ENCODE results near the gene ZNF691. TPM values are rescaled to one million over a fixed set of nuclear protein-coding genes. Genes with fewer than 3 reads are reported as not detected.
"Not testable (repeated sequence)": the region's sequence is repeated elsewhere in the genome, so short reads cannot be mapped to it uniquely, and the experiment has no call there.

The ZNF691 gene
- total RNA-seq, 1 donor from 2014 or later, result 12.0 TPM

DNA sequence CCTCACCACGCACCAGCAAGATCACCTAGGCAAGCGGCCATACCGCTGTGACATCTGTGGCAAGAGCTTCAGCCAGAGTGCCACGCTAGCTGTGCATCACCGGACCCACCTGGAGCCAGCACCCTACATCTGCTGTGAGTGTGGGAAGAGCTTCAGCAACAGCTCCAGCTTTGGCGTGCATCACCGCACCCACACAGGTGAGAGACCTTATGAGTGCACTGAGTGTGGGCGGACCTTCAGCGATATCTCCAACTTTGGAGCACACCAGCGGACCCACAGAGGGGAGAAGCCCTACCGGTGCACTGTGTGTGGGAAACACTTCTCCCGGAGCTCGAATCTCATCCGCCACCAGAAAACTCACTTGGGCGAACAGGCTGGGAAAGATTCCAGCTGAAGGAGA lies 5.0 kb downstream of the ZNF691 start:
- Mint-ChIP-seq H3K36me3 (ENCODE audit: low read depth, unreplicated experiment) (peaks cover 42% of the 10 kb centered on the region), H3K4me1 (ENCODE audit: unreplicated experiment) (peaks cover 15% of the 10 kb centered on the region), H3K27me3 (ENCODE audit: unreplicated experiment) (peaks cover 6% of the 10 kb centered on the region), H3K4me3 (ENCODE audit: unreplicated experiment) (peak overlapping the region; percentile 32), H3K9me3 (ENCODE audit: unreplicated experiment) (no peaks in the 10 kb centered on the region), H3K27ac (ENCODE audit: unreplicated experiment) (no peak overlapping the region)
- DNase-seq (ENCODE audit: low spot score), result no peak
- TF ChIP-seq, protein P1, sequence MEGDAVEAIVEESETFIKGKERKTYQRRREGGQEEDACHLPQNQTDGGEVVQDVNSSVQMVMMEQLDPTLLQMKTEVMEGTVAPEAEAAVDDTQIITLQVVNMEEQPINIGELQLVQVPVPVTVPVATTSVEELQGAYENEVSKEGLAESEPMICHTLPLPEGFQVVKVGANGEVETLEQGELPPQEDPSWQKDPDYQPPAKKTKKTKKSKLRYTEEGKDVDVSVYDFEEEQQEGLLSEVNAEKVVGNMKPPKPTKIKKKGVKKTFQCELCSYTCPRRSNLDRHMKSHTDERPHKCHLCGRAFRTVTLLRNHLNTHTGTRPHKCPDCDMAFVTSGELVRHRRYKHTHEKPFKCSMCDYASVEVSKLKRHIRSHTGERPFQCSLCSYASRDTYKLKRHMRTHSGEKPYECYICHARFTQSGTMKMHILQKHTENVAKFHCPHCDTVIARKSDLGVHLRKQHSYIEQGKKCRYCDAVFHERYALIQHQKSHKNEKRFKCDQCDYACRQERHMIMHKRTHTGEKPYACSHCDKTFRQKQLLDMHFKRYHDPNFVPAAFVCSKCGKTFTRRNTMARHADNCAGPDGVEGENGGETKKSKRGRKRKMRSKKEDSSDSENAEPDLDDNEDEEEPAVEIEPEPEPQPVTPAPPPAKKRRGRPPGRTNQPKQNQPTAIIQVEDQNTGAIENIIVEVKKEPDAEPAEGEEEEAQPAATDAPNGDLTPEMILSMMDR (IDR thresholded peaks at IDR 0.05; ENCODE audit: unreplicated experiment), result no peak

- H3K27ac Mint-ChIP-seq (ENCODE audit: unreplicated experiment), result peak overlapping the region; percentile 3
Measured at GRCh38 chr1:42851960-42852607, 5.7 kb downstream of the ZNF691 start.

DNA sequence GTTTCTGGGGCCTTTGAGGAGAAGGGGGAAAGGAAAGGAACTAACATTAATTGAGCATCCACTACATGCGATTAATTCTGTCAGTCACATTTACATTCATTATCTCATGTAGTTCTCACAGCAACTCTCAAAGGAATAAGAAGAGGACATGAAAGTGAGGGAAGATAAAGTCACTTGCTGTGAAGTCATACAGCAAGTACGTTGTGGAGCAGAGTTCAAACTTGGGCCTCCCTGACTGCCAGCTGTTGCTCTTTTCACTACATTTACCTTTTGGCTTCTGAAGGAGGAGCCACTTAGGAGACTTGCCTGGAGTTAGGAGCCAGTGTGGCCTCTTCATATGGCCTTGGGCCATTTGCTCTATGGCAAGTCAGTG lies 6.2 kb downstream of the ZNF691 start:
- Mint-ChIP-seq H3K9me3 (ENCODE audit: unreplicated experiment) (no peaks in the 10 kb centered on the region), H3K4me3 (ENCODE audit: unreplicated experiment) (no peak overlapping the region), H3K27ac (ENCODE audit: unreplicated experiment) (no peak overlapping the region), H3K4me1 (ENCODE audit: unreplicated experiment) (peaks cover 6% of the 10 kb centered on the region), H3K27me3 (ENCODE audit: unreplicated experiment) (peaks cover 6% of the 10 kb centered on the region), H3K36me3 (ENCODE audit: low read depth, unreplicated experiment) (peaks cover 33% of the 10 kb centered on the region)
- DNase-seq (ENCODE audit: low spot score), result no peak
- TF ChIP-seq, protein P1 (IDR thresholded peaks at IDR 0.05; ENCODE audit: unreplicated experiment), result no peak

More at GRCh38 chr1:42851960-42852607, 5.7 kb downstream of the ZNF691 start:
- Mint-ChIP-seq H3K27me3 (ENCODE audit: unreplicated experiment) (peaks cover 6% of the 10 kb centered on the region), H3K4me3 (ENCODE audit: unreplicated experiment) (no peak overlapping the region), H3K36me3 (ENCODE audit: low read depth, unreplicated experiment) (peaks cover 38% of the 10 kb centered on the region), H3K9me3 (ENCODE audit: unreplicated experiment) (no peaks in the 10 kb centered on the region), H3K4me1 (ENCODE audit: unreplicated experiment) (peaks cover 11% of the 10 kb centered on the region)
- TF ChIP-seq, protein P1 (IDR thresholded peaks at IDR 0.05; ENCODE audit: unreplicated experiment), result no peak
- no peak for DNase-seq (ENCODE audit: low spot score)

- H3K4me3 Mint-ChIP-seq (ENCODE audit: unreplicated experiment), result no peak overlapping the region
- no peaks in the 10 kb centered on the region for H3K4me1 Mint-ChIP-seq (ENCODE audit: unreplicated experiment)
- DNase-seq (ENCODE audit: low spot score), result no peak
- TF ChIP-seq, protein P1 (IDR thresholded peaks at IDR 0.05; ENCODE audit: unreplicated experiment), result no peak
- peaks cover 6% of the 10 kb centered on the region for H3K27me3 Mint-ChIP-seq (ENCODE audit: unreplicated experiment)
- H3K9me3 Mint-ChIP-seq (ENCODE audit: unreplicated experiment), result no peaks in the 10 kb centered on the region
- H3K36me3 Mint-ChIP-seq (ENCODE audit: low read depth, unreplicated experiment), result peaks cover 32% of the 10 kb centered on the region
- no peak overlapping the region for H3K27ac Mint-ChIP-seq (ENCODE audit: unreplicated experiment)
Measured at GRCh38 chr1:42853116-42853884, 6.9 kb downstream of the ZNF691 start.

DNA sequence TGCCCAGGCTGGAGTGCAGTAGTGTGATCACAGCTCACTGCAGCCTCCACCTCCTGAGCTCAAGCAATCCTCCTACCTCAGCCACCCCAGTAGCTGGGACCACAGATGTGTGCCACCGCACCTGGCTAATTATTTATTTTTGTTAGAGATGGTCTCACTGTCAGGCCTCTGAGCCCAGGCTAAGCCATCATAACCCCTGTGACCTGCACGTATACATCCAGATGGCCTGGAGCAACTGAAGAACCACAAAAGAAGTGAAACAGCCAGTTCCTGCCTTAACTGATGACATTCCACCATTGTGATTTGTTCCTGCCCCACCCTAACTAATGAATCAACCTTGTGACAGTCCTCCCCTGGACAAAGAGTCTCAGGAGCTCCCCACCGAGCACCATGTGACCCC lies 10.1 kb downstream of the ZNF691 start:
- H3K9me3 Mint-ChIP-seq (ENCODE audit: unreplicated experiment); H3K4me3 Mint-ChIP-seq (ENCODE audit: unreplicated experiment); H3K27ac Mint-ChIP-seq (ENCODE audit: unreplicated experiment); DNase-seq (ENCODE audit: low spot score); H3K27me3 Mint-ChIP-seq (ENCODE audit: unreplicated experiment); H3K4me1 Mint-ChIP-seq (ENCODE audit: unreplicated experiment): not testable (repeated sequence)
- H3K36me3 Mint-ChIP-seq (ENCODE audit: low read depth, unreplicated experiment), result peaks cover 13% of the 10 kb centered on the region

DNA sequence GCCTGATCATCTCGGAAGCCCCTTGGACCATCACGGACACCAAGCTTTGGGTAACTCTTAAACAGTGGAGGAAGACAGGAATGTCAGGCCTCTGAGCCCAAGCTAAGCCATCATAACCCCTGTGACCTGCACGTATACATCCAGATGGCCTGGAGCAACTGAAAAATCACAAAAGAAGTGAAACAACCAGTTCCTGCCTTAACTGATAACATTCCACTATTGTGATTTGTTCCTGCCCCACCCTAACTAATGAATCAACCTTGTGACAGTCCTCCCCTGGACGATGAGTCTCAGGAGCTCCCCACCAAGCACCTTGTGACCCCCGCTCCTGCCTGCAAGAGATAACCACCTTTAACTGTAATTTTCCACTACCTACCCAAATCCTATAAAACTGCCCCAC lies 13.0 kb downstream of the ZNF691 start:
- not testable (repeated sequence) for DNase-seq (ENCODE audit: low spot score); H3K9me3 Mint-ChIP-seq (ENCODE audit: unreplicated experiment); H3K36me3 Mint-ChIP-seq (ENCODE audit: low read depth, unreplicated experiment); H3K4me3 Mint-ChIP-seq (ENCODE audit: unreplicated experiment); H3K27me3 Mint-ChIP-seq (ENCODE audit: unreplicated experiment); H3K4me1 Mint-ChIP-seq (ENCODE audit: unreplicated experiment)
- peak overlapping the region; percentile 15 for H3K27ac Mint-ChIP-seq (ENCODE audit: unreplicated experiment)
